NCI-H460 (cell line): Measurements from ENCODE around the gene SPON2. TPM values are rescaled to one million over a fixed set of nuclear protein-coding genes. Genes with fewer than 3 reads are reported as not detected.

Source experiments
- DNase-seq: peaks from one replicate; pipeline ENCODE4 v3.0.0-alpha.2; 2016; ENCODE audit warnings: low read depth; ENCODE audit errors: extremely low read depth
- total RNA-seq: library from RNA; depleted of rRNA; stranded (reverse); fragments of >200 nt; shearing (Covaris generic); gene quantifications from 2 replicates; pipeline ENCODE4 v1.2.3, GENCODE V29; 2014

Gene SPON2
- total RNA-seq, 1 experiment from 2014 or later: 0.17 TPM

- DNase-seq: no peak
Observed at GRCh38 chr4:1196421-1197183, 24.2 kb upstream of the SPON2 start.

GRCh38 chr4:1195891-1196401 lies 23.6 kb upstream of the SPON2 start:
- no peak for DNase-seq

GRCh38 chr4:1195109-1195671 lies 22.8 kb upstream of the SPON2 start:
- no peak for DNase-seq

DNA sequence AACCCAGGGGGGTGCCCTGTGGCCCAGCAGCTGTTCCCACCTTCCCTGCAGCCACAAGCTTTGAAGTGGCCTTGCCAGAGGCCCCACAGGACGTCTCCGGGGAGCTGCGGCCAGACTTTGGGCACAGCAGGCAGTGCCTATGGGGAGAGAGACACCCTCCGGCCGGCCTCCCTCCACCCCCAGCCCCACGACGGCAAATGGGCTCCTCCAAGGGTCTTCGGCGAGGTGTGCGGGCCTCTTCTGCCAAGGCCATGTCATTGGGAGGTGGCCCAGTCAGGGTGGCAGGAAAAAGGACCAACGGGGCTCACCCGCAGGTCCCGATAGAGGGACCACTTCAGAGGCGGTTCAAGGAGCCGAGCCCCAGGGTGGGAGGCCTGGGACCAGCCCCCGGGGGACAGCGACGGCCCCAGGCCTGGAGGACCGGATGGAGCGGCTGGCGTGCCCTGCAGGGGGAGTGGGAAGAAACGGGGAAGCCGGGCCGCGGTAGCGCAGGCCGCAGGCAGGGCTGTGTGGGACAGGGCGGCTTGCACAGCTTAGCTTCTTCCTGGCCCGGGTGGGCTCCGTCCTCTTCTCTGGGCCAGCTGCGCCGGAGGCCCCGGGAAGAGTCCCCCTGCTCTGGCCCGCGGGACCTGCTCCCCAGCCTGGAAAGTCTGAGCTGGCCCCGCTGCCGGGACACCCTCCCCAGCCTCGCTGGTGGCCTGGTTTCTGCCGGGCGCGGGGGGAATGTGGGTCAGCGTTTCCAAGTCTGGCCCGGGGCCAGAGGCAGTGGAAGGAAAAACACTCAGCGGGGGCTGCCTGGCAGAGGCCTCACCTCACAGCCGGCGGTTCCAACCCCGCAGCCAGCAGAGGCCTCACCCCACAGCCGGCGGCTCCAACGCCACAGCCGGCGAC lies 21.9 kb upstream of the SPON2 start:
- DNase-seq: no peak

GRCh38 chr4:1193206-1194009 lies 21.0 kb upstream of the SPON2 start:
- DNase-seq: no peak

GRCh38 chr4:1192493-1193205 lies 20.3 kb upstream of the SPON2 start:
- no peak for DNase-seq

GRCh38 chr4:1192091-1192492 lies 19.7 kb upstream of the SPON2 start:
- peak; percentile 56 for DNase-seq

- DNase-seq: no peak
Observed at GRCh38 chr4:1191621-1192020, 19.2 kb upstream of the SPON2 start.

DNA sequence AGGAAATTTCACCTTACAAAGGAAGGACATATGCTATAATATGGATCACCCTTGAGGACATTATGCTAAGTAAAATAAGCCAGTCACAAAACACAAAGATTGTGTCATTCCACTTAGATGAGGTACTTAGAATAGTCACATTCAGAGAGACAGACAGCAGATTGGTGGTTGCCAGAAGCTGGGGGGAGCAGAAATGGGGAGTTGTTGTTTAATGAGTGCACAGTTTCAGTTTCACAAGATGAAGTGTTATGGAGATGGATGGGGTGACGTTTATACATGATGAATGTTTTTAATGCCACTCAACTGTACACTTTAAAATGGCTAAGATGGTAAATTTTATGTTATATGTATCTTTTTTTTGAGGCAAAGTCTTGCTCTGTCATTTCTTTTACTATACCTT lies 14.8 kb upstream of the SPON2 start:
- DNase-seq: no peak

DNA sequence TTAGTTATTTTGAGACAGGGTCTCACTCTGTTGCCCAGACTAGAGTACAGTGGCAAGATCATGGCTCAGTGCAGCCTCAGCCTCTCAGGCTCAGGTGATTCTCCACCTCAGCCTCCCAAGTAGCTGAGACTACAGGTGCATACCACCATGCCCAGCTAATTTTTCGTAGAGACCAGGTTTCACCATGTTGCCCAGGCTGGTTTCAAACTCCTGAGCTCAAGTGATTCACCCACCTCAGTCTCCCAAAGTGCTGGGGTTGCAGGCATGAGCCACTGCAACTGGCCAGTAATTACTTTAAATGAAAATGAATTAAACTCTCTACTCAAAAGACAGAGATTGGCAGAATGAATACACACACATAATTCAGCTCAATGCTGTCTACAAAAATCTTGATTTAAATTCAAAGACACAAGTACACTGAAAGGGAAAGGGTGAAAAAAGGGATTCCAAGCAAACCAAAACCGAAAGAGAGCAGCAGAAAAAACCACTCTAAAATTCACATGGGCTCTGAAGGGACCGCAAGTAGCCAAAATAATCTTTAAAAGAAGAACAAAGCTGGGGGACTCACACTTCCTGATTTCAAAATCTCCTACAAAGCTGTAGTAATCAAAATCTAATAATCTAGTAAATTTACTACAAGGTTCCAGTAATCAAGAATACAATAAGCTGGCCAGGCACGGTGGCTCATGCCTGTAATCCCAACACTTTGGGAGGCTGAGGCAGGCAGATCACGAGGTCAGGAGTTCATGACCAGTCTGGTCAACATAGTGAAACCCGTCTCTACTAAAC lies 11.8 kb upstream of the SPON2 start:
- no peak for DNase-seq

GRCh38 chr4:1182313-1182712 lies 9.9 kb upstream of the SPON2 start:
- DNase-seq: no peak

DNA sequence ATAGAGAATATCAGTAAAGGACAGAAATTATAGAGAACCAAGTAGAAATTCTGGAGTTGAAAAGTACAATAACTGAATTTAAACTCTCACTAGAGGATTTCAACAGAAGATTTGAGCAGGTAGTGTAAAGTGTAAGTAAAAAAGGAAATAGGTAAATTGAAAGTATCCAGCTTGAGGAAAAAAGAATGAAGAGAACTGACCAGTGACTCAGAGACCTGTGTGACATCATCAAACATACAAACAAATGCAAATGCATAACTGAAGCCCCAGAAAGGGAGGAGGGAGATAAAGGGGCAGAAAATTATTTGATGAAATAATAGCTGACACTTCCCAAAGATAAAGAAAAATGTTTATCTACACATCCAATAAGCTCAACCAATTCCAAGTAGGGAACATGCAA lies 8.3 kb upstream of the SPON2 start:
- no peak for DNase-seq

DNA sequence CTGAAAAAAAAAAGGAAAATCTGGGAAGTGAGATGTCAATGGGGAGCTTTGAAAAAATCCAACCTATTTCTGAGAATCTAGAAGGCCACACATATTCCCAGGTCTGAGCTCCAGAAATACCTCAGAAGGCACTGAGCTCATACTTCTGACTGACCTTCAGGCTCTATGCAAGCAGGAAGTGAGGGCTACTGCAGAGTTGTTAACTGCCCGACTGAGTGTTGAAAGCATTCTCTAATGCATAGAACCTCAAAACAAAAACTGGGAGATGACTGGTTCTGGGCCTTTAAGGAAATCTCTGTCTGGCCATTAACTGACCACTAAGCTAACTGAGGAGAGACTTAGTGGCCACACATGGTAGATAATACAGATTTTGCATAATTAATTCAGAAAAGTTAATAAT lies 7.6 kb upstream of the SPON2 start:
- no peak for DNase-seq

DNA sequence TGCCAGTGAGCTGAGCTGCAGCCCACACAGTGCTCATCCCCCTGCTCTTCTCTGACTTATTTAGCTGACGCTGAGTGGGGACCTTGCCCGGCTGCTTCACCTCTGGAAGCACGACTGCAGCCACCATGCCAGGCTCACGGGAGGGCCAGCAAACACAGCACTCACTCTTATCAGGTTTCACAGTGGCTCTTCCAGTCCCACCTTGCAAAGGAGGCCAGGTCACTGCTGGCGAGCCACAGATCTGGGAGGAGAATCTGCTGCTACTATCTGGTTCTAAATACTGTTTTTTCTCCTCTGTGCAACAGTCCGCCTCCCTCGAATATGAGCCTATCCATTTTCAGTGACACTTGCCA lies 6.7 kb upstream of the SPON2 start:
- DNase-seq: no peak

DNA sequence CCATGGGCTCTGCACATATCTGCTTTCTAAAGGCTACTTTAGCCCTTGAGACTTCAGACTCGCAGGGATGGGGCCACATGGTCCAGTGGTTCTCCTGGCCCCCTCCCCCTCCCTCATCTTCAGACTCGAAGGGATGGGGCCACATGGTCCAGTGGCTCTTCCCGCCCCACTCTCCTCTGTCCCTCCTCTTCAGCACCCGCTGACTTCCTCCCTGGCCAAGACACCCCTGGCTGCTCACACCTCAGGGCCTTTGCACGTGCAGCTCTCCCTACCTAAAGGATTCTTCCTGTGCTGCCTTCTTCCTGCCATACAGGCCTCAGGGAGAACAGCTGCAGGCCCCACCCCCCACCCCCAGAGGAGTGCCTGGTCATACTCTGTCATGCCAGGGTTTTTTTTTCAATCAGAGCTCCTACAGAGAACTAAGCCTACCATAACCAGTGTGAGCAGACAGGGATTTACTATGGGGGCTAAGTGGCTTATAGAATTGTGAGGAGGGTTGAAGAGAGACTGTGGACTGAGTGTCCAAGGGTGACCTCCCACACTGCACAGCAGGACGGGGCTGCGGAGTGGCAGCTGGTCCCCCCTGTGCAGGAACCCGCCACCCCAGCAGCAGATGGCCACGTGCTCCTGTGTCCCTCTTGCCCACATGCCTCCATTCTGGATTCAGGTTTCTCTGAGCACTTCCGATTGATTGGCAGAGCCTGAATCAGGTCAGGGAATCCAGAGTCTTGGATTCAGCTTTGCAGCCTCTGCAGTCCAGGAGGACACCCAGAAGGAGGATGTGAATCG lies 6.1 kb upstream of the SPON2 start:
- no peak for DNase-seq

GRCh38 chr4:1177274-1178141 lies 5.1 kb upstream of the SPON2 start:
- DNase-seq: no peak
